ENCODE measurements around the gene RYR2.

- TF ChIP-seq, protein P1, sequence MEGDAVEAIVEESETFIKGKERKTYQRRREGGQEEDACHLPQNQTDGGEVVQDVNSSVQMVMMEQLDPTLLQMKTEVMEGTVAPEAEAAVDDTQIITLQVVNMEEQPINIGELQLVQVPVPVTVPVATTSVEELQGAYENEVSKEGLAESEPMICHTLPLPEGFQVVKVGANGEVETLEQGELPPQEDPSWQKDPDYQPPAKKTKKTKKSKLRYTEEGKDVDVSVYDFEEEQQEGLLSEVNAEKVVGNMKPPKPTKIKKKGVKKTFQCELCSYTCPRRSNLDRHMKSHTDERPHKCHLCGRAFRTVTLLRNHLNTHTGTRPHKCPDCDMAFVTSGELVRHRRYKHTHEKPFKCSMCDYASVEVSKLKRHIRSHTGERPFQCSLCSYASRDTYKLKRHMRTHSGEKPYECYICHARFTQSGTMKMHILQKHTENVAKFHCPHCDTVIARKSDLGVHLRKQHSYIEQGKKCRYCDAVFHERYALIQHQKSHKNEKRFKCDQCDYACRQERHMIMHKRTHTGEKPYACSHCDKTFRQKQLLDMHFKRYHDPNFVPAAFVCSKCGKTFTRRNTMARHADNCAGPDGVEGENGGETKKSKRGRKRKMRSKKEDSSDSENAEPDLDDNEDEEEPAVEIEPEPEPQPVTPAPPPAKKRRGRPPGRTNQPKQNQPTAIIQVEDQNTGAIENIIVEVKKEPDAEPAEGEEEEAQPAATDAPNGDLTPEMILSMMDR (IDR thresholded peaks at IDR 0.05) = no peak
- TF ChIP-seq POLR2A (IDR thresholded peaks at IDR 0.05) = no peak
These were observed 628.3 kb downstream of the RYR2 start for GRCh38 chr1:237670302-237670701.
